ENCODE data around the gene XPO5.

DNA sequence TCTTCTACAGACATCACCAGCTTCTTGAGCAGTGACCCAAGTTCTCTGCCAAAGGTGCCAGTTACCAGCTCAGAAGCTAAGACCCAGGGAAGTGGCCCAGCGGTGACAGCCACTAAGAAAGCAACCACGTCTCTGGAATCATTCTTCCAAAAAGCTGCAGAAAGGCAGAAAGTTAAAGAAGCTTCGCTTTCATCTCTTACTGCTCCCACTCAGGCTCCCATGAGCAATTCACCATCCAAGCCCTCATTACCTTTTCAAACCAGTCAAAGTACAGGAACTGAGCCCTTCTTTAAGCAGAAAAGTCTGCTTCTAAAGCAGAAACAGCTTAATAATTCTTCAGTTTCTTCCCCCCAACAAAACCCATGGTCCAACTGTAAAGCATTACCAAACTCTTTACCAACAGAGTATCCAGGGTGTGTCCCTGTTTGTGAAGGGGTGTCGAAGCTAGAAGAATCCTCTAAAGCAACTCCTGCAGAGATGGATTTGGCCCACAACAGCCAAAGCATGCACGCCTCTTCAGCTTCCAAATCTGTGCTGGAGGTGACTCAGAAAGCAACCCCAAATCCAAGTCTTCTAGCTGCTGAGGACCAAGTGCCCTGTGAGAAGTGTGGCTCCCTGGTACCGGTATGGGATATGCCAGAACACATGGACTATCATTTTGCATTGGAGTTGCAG, 38.0 kb upstream of the XPO5 start:
- TF ChIP-seq SUZ12 (IDR thresholded peaks at IDR 0.05; ENCODE audit: extremely low read depth, insufficient read depth, insufficient read length), result no peak
- no peak for TF ChIP-seq YY1 (IDR thresholded peaks at IDR 0.05; ENCODE audit: insufficient read depth, insufficient read length)
